NCI-H2171 treated with DMSO at 0.1 percent for 48 hours (cell line): ENCODE results near the gene TJP2.

ENCODE experiments used
- DNase-seq: peaks from one replicate; lab custom pipeline; 2025; lab: John Stamatoyannopoulos, UW

The TJP2 gene

DNA sequence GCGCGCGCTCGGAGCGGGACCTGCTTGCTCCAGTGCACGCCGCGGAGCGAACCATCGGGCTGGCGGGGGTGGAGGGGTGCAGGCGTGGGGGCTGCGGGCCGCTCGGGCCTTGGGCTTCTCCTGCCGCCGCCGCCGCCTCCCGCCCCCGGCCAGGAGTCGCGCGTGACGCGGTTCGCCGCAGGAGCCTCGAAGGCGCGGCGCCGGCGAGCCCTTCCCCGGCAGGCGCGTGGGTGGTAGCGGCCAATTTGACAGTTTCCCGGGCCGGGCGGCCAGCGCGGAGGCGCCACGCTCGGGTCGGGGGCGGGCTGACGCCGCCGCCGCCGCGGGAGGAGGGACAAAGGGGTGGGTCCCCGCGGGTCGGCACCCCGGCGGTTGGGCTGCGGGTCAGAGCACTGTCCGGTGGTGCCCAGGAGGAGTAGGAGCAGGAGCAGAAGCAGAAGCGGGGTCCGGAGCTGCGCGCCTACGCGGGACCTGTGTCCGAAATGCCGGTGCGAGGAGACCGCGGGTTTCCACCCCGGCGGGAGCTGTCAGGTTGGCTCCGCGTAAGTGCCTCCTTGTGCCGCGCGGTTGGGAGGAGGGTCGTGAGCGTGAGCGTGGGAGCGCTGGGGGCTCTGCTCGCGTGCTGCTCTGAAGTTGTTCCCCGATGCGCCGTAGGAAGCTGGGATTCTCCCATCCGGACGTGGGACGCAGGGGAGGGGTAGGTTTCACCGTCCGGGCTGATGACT lies at the start of gene TJP2:
Gene TJP2, plus strand, starts transcription at position 387 of the 725 bp plus-strand sequence. Its CDS starts 96 bp downstream, at position 483.
- no peak for DNase-seq

DNA sequence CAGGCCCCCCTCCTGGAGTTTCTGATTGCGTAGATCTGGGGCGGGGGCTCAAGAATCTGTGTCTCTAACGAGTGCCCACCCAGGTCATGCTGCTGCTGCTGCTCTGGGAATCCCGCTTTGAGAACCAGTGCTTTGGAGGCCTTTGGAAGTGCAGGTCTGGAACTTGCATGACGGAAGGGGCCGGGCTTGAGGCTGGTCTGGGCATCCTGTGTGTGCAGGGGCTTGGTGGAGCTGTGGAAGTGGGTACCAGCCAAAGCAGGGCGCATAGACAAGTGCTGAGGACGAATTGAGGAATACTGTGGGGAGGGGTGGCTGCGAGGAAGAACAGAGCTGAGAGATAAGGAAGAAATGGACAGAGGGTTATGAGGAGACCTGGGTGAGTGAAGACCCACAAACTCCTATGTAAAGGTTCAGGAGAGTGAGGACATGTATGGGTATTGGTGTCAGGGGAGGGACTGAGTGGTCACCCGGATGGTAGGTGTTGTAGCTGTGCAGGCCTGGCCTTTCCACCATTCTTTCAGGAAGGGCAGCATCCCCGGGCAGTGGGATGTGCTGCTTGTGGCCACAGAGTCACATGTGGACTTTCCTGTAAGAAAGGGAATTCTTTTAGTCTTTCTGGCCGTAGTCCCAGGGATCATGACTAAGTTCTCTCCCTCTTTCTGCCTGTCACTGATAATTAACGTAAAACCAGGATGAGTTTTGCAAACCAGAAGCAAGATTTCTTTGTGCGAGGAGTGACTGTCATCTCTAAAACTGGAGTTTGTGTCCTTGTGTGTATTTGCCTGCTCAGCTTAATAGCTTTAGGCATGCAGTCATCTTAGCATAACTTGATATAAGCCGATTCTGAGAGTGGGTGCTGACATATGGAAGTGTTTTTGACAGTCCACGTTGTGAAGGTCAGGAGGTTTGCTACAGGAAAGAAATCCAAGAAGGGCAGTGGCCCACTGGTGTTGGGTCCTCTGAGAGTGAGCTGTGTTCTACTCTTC lies 43.3 kb upstream of the TJP2 start:
- no peak for DNase-seq

DNA sequence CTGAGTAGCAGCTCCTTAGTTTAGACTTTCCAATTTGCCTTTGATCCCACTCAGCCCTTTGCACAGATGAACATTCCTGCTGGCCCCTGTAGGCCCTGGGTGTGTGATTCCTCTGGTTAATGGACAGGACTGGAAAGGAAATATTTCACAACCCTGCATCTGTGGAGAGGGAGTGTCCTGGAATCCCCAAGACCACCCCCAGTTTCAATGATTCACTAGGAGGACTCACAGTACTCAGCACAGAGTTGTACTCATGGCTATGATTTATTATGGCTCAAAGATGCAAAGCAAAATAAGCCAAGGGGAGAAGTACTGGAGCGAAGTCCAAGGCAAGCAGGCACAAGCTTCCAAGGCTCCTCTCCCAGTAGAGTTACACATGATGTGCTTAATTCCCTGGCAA lies 42.4 kb upstream of the TJP2 start:
- DNase-seq: no peak

DNA sequence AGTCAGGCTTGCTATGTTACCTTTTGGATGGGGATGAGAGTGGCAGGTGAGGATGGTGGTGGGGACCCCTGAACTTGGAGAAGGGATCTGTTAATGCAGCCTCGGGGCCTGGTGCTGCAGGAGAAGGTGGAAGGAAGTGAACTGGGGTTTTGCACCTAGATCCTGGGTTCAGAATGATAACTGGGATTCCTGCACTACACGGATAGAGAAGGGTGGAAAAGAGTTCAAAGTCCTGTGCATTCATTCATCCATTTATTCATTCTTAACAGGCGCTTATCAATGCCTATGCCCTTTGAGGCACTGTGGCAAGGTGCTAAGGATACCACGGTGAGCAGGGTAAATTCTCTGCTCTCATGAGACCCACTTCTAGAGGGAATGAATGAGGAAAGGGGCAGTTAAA lies 41.7 kb upstream of the TJP2 start:
- no peak for DNase-seq

DNA sequence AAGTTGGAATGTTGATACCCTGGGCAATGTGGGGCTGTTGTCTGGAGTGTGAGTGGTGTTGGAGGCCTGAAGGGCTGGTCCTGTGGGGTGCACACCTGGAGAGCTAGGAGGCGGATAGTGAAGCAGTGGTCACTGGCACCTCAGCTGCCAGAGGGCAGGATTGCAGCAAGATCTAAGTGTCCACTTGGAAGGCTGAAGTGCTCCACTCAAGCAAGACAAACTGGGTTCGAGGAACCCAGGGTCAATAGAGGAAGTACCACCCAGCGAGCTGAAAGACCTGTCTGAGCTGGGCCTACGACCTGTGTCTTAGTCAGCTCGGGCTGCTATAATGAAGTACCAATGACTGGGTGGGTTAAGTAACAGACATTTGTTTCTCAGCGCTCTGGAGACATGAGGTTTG lies 39.7 kb upstream of the TJP2 start:
- no peak for DNase-seq

DNA sequence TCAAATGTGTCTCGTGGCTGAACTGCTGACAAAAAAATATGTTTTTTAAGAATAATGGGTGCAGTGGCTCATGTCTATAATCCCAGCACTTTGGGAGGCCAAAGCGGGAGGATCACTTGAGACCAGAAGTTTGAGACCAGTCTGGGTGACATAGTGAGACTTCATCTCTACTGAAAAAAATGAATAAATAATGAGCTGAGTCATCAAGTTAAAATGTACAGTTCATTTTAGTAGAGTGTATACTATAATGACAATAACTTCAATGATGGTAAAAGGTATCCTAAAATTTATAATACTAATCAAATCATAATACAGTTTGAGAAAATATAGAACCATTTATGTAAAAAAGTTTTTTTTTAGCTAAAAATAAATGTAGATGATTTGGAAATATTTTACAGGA lies 37.9 kb upstream of the TJP2 start:
- DNase-seq: no peak

DNA sequence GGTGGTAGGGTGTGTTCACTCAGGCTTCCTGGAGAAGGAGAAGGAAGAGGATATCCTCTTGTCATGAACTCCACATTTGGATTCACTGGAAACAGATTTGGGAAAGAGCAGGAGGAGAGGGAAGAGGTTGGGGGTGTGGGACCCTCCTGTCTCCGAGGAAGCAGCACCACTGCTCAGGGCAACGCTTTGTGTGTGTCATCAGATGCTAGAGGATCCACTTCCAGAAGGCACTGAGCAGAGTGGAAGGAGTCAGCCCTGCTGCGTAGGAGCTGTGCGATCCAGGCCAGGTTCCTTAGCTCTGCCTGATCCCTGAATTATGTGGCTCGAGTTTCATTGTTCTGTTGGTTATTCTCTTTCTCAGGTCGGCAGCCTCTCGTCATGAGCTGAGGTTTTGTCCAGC lies 37.3 kb upstream of the TJP2 start:
- DNase-seq: no peak

DNA sequence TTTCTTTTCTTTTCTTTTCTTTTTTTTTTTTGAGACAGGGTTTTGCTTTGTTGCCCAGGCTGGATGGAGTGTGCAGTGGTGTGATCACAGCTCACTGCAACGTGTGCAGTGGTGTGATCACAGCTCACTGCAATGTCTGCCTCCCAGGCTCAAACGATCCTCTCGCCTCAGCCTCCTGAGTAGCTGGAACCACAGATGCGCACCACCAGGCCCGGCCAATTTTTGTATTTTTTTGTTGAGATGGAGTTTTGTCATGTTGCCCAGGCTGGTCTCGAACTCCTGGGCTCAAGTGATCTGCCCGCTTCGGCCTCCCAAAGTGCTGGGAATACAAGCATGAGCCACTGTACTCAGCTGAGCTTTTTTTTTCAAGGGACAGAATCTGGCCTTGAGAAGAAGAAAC lies 36.8 kb upstream of the TJP2 start:
- no peak for DNase-seq

DNA sequence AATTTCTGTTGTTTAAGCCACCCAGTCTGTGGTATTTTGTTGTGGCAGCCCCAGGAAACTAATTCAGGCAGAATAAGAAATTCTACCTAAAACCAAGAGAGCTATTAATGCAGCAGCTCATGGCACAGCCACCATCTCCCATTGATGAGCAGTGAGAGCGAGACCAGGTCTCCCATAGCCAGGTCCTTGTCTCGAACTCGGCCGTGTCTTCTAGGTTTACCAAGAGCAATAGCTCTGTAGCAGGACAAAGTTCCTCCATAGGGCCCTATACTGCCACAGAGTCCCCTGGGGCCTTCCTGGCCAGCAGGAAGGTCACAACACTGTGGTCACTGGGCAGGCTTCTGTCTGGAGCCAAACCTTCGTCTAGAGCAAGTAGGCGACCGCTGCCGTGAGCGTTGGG lies 34.5 kb upstream of the TJP2 start:
- no peak for DNase-seq

DNA sequence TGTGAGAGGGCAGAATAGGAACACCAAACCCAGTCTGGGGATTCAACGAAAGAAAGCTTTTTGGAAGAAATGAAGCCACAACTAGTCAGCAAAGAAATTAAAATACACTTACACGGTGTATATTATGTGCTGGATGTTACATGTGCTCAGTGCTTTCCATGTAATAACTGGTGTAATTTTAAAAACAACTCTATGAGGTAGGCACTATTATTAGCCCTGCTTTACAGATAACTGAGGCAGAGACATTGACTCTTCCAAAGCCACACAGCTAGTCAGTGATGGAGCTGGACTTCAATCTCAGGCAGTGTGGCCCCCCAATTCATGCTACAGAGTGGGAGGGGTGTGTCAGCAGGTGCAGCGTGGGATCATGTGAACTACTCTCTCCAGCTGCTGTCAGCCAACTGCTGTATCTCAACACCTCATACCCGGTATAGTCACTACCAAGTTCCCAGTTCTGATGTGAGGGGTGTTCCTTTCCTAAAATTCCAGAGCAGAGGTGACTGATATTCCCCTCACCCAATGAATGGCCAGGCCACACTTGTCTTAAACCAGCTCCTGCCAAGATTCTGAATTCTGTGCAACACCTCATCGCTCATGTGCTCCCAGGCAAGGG lies 33.8 kb upstream of the TJP2 start:
- no peak for DNase-seq

DNA sequence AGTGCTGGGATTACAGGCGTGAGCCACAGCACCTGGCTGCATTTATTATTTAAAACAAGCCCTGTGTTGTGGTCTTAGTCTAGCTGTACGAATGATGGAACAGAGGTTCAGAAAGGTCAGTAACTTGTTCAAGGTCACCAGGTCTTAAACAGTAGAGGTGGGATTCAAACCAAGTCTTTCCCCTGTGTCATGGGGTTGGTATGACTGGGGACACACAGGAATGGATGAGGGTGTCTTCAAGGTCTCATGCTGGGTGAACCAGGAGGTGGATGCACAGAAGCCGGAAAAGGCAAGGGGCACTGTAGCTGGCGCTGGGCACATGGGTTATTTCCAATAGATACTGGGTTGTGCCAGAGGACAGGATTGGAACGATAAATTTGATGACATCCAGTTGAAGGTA lies 32.2 kb upstream of the TJP2 start:
- DNase-seq: no peak

DNA sequence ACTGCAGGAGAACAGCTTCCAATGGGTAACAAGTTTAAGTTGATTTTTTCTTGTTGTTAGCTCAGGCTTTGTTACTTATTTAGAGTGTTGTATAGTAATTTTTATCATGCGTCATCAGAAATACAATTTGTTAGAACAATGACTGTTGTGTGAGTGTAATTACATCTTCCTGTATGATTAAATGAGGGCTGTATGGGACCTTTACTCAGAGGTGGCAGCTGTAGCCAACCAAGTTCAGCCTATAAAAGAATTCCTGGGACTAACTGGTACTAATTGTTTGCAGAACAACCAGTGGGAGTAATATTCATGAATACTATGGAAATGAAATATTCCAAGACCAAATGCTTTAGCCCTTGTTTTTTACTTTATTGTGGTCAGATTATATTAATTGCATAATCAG lies 30.8 kb upstream of the TJP2 start:
- no peak for DNase-seq

DNA sequence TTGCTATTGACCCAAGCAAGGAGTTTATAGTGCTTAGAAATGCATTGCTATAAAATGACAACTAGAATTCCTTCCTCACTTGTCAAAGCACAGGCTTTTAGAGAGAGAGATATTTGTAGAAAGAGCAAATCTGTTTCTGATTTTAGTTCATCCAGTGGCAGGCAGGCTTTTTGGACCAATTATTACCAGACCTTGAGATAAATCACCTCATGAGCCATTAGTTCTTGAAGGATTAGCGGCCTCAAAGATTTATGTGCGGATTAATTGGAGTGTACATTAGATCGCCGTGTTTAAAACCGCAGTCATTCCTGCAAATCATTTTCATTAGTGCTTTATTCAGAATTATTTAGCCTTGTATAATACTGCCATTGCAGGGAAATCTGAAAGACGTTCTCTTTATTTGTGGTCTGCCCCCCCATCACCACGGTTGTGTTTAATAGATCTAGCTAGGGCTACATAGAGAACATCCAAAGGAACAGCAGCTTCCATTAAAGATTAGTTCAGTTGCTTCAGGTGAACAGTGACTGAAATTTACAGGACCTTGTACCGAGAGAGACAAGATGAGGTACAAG lies 28.8 kb upstream of the TJP2 start:
- DNase-seq: no peak

DNA sequence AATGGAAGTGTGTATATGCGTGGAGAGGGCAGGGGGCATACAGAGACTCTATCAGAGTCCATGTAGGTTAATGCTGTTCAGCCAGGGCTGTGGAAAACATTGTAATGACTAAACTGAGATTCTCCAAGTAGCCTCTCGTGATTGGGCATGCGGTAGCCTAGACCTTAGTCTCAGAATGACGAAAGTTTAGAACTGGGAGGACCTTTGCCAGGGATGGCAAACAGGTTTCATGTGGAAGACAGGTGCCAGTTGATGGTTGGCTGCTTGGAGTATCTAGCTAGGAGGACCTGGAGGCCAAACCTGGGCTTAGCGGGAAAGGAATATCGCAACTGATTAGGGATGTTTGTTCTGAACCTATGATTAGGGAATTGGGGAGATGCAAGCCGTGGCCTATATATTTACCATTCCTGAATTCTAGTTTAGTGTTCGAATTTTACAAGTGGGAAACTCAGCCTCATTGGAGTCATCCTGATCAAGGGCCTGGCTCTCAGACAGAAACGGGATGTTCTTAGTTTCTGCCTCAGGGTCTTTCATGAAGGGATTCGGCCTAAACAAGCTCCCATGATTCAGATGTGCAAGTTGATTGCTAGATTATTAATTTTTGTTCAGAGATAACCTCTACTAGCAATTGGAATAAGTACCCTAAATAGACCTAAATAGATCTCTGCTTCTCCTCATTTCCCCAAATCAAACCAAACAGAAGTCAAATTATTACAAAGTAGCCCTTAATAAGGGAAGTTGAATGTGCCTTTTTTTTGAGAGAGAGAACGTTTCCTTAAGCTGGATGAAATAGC lies 26.8 kb upstream of the TJP2 start:
- no peak for DNase-seq

DNA sequence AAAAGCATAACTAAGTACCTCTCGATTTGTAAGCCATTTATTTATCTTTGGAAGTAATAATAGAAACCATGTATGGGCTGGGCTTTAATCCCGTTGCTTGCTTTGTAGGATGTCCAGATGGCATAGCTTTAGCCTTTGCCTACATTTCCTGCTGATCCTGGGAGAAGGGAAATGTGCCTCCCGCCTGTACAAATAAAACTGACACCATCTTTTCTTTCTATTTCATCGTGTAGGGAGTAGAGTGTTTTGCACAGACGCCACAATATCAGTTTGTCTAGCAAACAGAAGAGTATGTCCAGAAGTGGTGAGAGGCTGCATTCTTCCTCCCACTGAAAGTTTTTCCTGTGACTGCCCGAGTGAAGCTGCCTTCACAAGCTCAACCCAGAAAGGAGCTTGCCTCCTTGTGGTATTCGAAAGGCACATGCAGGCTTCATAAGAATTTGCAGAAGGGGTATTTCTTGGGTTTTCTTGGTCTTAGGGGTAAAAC lies 24.7 kb upstream of the TJP2 start:
- no peak for DNase-seq

DNA sequence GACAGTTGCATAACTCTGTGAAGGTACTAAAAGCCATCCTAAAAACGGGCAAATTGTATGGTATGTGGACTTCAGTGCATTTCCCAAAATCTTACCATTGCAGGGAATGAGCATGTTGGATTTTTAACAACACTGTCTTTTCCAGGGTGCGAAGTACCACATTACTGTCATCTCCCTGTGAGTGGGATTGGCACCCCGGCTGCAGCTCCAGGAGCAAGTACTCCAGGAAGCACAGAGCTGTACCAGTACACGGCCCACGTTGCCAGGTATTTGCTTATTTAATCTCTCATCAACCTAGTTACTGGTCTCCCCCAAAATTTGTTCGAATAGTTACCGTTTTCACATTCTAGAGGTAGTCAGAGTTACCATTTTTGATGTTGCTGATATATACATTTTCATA lies 22.6 kb upstream of the TJP2 start:
- DNase-seq: no peak

DNA sequence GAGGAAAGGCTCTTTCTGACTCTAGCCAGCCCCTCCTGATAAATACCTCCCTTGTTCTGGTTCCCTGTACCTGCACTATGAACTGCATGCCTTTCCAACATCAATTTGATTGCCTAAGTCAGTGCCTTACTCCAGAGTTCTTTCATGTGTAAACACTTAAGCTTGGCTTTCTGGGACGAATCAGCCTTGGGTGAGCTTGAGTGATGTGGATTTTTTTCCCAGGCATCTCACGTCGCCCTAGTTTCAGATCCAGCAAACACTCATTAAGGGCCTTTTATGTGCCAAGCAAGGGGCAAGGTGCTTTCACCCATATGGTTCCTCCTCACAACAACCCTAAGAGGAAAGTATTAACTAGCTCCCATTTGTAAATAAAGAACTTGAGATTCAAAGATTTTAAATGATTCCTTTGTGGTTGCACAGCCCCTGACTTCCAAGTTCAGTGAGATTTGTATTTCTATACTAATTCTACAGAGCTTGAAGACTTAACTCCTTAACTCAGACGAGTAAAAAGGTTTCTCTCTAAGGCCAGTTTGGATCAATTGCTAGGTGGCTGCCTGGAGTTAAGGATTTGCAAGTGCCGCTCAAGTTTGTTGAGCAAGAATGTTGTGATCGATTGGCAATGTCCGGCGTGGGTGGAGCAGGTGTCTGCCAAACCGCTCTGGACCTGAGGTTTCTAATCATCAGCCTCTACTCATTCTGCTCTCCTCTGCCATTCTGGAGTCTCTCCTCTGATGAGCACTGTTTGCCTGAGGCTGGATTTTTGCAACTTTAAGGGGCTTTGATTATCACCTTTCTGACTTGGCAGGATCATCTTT lies 20.2 kb upstream of the TJP2 start:
- DNase-seq: peak; percentile 11

DNA sequence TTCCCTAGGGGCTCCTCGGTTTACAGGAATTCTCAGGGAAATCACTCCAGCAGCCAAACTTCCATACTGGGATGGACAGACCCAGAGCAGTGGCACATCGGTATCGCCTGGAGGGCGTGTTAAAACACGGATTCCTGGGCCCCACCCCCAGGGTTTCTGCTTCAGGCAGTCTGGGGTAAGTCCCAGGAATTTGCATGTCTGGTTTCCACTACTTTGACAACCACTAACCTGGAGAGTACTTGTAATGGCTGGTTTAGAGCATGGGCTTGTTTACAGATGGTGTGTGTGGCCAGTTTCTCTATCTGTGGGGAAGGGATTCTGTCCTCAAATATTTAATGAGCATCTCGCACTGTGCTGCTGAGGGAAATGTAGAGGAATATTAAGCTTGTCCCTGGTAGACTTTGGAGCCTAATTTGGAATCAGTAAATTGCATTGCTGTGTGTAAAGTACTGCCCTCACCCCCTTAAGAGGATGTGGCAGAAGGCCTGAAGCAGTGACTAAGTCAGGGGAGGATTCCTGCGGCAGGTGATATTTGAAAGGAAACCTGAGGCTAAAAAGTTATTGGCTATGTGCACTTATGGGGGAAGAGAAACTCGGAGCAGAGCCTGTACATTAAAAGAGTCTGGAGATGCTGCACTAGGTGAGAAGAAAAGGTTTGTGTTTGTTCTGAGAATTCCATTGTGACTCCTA lies 18.6 kb upstream of the TJP2 start:
- no peak for DNase-seq

DNA sequence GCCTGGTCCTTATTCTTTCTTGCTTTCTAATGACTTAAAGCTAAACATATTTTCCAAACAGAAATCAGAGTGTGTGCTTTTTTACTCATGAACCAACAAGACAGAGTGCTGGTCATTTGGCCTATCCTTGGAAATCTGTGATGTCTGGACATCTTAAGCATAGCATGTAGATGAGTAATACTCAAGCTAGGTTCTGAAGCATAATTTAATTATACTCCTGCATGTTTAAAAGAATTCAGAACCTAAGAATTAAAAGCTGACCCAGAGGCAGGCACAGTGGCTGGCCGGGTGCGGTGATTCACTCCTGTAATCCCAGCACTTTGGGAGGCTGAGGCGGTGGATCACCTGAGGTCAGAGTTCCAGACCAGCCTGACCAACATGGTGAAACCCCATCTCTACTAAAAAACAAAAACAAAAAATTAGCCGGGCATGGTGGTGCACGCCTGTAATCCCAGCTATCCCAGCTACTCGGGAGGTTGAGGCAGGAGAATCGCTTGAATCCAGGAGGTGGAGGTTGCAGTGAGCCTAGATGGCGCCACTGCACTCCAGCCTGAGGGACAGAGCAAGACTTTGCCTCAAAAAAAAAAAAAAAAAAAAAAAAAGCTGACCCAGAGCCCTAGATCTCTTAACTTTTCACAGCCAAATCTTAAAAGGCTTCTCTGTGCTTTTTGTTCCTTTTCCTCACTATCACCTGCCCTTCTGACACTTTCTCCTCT lies 16.2 kb upstream of the TJP2 start:
- no peak for DNase-seq
